HCT116 (cell line): ENCODE measurements around the gene NSG2. TPM values are rescaled to one million over a fixed set of nuclear protein-coding genes. Genes with fewer than 3 reads are reported as not detected.

Source experiments
- ATAC-seq: fragments of 200-7000 bp; cut with Tn5 transposase; 2 replicates; pipeline ENCODE4 v1.9.1; 2020; ENCODE audit warnings: mild to moderate bottlenecking, moderate library complexity
- BruUV-seq: library from RNA; stranded (reverse); fragments of 400-500 nt; replicated peaks from 2 replicates; lab custom pipeline; 2021; lab: Mats Ljungman, UMichigan
- CTCF ChIA-PET: fragments of 300-600 bp; sonication (Branson Sonifier 250); formaldehyde crosslinking; loops from one replicate; lab custom pipeline; 2021; ENCODE audit warnings: antibody characterized with exemption; lab: Charles Lee
- POLR2A ChIA-PET: fragments of 300-600, 350-600 bp; sonication (Branson Sonifier 250); formaldehyde crosslinking; loops from one replicate; lab custom pipeline; 2021; ENCODE audit warnings: antibody characterized with exemption; lab: Charles Lee
- RAD21 ChIA-PET, 2 experiments: fragments of 300-600 bp; sonication (Branson Sonifier 250); formaldehyde crosslinking; loops; one replicate each; lab custom pipeline; 2023; ENCODE audit warnings: low total read pairs in 2 of 2; ENCODE audit not compliant: uncharacterized antibody in 2 of 2, unreplicated experiment in 2 of 2, low non-redundant PET in 1 of 2; lab: Charles Lee
- DNase-seq: peaks from one replicate; pipeline ENCODE4 v3.0.0-alpha.2; 2010; ENCODE audit warnings: low read depth, low spot score
- H2AFZ ChIP-seq: fragments of 200-600 bp; shearing (Covaris generic), sonication (generic); 2 replicates; pipeline ENCODE4 v1.6.1; 2017; ENCODE audit warnings: low read depth, mixed run types, mixed read lengths, antibody characterized with exemption, low read length; ENCODE audit not compliant: poor library complexity, severe bottlenecking
- H3K27ac ChIP-seq: 2 replicates; pipeline ENCODE4 v1.5.1; 2012; ENCODE audit warnings: low read depth, low read length
- H3K27me3 ChIP-seq: fragments of 200-600 bp; sonication (generic); 2 replicates; pipeline ENCODE4 v1.6.1; 2016; ENCODE audit warnings: mixed run types, low read length, mixed read lengths; ENCODE audit not compliant: insufficient read depth
- H3K36me3 ChIP-seq, 2 experiments: fragments of 200-500 bp in 1 of 2; fragments of 200-600 bp in 1 of 2; sonication (Bioruptor generic) in 1 of 2; sonication (generic) in 1 of 2; 2 replicates each; pipeline versions ENCODE4 v1.5.1 to v1.6.1; 2014 to 2016; ENCODE audit warnings: low read length in 2 of 2, inconsistent platforms in 1 of 2, mixed read lengths in 1 of 2, mixed run types in 1 of 2; ENCODE audit not compliant: insufficient read depth in 2 of 2, control insufficient read depth in 1 of 2
- H3K4me1 ChIP-seq, 2 experiments: fragments of 200-600 bp in 1 of 2; sonication (generic) in 1 of 2; 2 replicates each; pipeline versions ENCODE4 v1.5.1 to v1.6.1; 2012 to 2017; ENCODE audit warnings: low read length in 2 of 2, inconsistent platforms in 1 of 2, mild to moderate bottlenecking in 1 of 2, mixed read lengths in 1 of 2, mixed run types in 1 of 2, moderate library complexity in 1 of 2; ENCODE audit not compliant: insufficient read depth in 2 of 2, control insufficient read depth in 1 of 2
- H3K4me2 ChIP-seq: fragments of 200-600 bp; sonication (generic); 2 replicates; pipeline ENCODE4 v1.6.1; 2017; ENCODE audit warnings: mixed run types, low read length, mixed read lengths
- H3K4me3 ChIP-seq, 2 experiments: fragments of 200-600 bp in 1 of 2; sonication (generic) in 1 of 2; replicated peaks in 1 of 2; 2 replicates each; pipeline ENCODE4 v1.5.1; 2011 to 2016; ENCODE audit warnings: low read length in 2 of 2, control low read depth in 1 of 2, low read depth in 1 of 2, mild to moderate bottlenecking in 1 of 2, mixed read lengths in 1 of 2, mixed run types in 1 of 2
- H3K79me2 ChIP-seq: fragments of 200-600 bp; sonication (generic); 2 replicates; pipeline ENCODE4 v1.6.1; 2017; ENCODE audit warnings: mild to moderate bottlenecking, mixed run types, low read length, moderate library complexity, mixed read lengths; ENCODE audit not compliant: insufficient read depth
- H3K9ac ChIP-seq: fragments of 200-600 bp; sonication (generic); 2 replicates; pipeline ENCODE4 v1.6.1; 2016; ENCODE audit warnings: low read length, mixed read lengths
- H3K9me2 ChIP-seq: fragments of 200-600 bp; sonication (generic), shearing (Covaris generic); 2 replicates; pipeline ENCODE4 v1.6.1; 2017; ENCODE audit warnings: mixed run types, mild to moderate bottlenecking, moderate library complexity; ENCODE audit not compliant: insufficient read depth
- H3K9me3 ChIP-seq, 2 experiments: fragments of 200-500 bp in 1 of 2; fragments of 200-600 bp in 1 of 2; sonication (Bioruptor generic) in 1 of 2; sonication (generic) in 1 of 2; 2 replicates each; pipeline ENCODE4 v1.6.1; 2014 to 2017; ENCODE audit warnings: low read length in 2 of 2, mixed read lengths in 2 of 2, inconsistent platforms in 1 of 2, low read depth in 1 of 2, mild to moderate bottlenecking in 1 of 2, mixed run types in 1 of 2, moderate library complexity in 1 of 2; ENCODE audit not compliant: control insufficient read depth in 1 of 2, insufficient read depth in 1 of 2
- H4K20me1 ChIP-seq: fragments of 200-600 bp; sonication (generic), shearing (Covaris generic); 2 replicates; pipeline ENCODE4 v1.6.1; 2017; ENCODE audit warnings: mixed run types, mild to moderate bottlenecking, moderate library complexity; ENCODE audit not compliant: insufficient read depth
- CBX3 ChIP-seq: IDR thresholded peaks from 2 replicates; pipeline ENCODE4 v1.6.1; 2012; ENCODE audit warnings: low read depth
- CEBPB ChIP-seq: IDR thresholded peaks from 2 replicates; pipeline ENCODE4 v1.6.1; 2012; ENCODE audit warnings: low read depth
- EGR1 ChIP-seq: IDR thresholded peaks from 2 replicates; pipeline ENCODE4 v1.6.1; 2012; ENCODE audit warnings: low read depth
- EZH2phosphoT487 ChIP-seq: fragments of 200-600 bp; IDR thresholded peaks from 2 replicates; pipeline ENCODE4 v1.6.1; 2018; ENCODE audit warnings: antibody characterized with exemption, borderline replicate concordance
- FOSL1 ChIP-seq: IDR thresholded peaks from 2 replicates; pipeline ENCODE4 v1.6.1; 2012; ENCODE audit warnings: low read depth
- JUND ChIP-seq: IDR thresholded peaks from 2 replicates; pipeline ENCODE4 v1.6.1; 2012
- POLR2AphosphoS5 ChIP-seq: IDR thresholded peaks from 2 replicates; pipeline ENCODE4 v1.6.1; 2011; ENCODE audit warnings: mild to moderate bottlenecking, low read depth, low read length, moderate library complexity
- RAD21 ChIP-seq: IDR thresholded peaks from 2 replicates; pipeline ENCODE4 v1.6.1; 2012; ENCODE audit warnings: low read depth, mild to moderate bottlenecking
- SIN3A ChIP-seq: IDR thresholded peaks from 2 replicates; pipeline ENCODE4 v1.6.1; 2012; ENCODE audit warnings: low read depth
- SP1 ChIP-seq: IDR thresholded peaks from 2 replicates; pipeline ENCODE4 v1.6.1; 2012; ENCODE audit warnings: low read depth
- SRF ChIP-seq: IDR thresholded peaks from 2 replicates; pipeline ENCODE4 v1.6.1; 2012; ENCODE audit warnings: low read depth
- TCF7L2 ChIP-seq: IDR thresholded peaks from 2 replicates; pipeline ENCODE4 v1.7.0; 2011; ENCODE audit warnings: borderline replicate concordance, inconsistent platforms; ENCODE audit not compliant: insufficient read depth, insufficient read length; ENCODE audit errors: extremely low read depth
- YY1 ChIP-seq: IDR thresholded peaks from 2 replicates; pipeline ENCODE4 v1.6.1; 2011; ENCODE audit warnings: low read length, low read depth, moderate library complexity, mild to moderate bottlenecking; ENCODE audit not compliant: insufficient replicate concordance; ENCODE audit errors: extremely low read depth
- ZFX ChIP-seq: fragments of 450-650 bp; IDR thresholded peaks from 2 replicates; pipeline ENCODE4 v1.6.1; 2017
- ZNF274 ChIP-seq: fragments of 200-500 bp; sonication (Bioruptor generic); IDR thresholded peaks from 2 replicates; pipeline ENCODE4 v1.6.1; 2014; ENCODE audit warnings: mild to moderate bottlenecking, low read depth, low read length, inconsistent platforms
- intact Hi-C: fragments of 100-400 bp; cut with micrococcal nuclease; formaldehyde crosslinking; loops from 2 replicates; pipeline ENCODE4 v1.10.0; 2022
- total RNA-seq: library from RNA; stranded (reverse); gene quantifications from one replicate; pipeline ENCODE4 v1.2.1, GENCODE V29; 2021; ENCODE audit not compliant: unreplicated experiment
- TF ChIP-seq, protein P1 (sequence below): IDR thresholded peaks from 2 replicates; pipeline ENCODE4 v1.6.1; 2012

NSG2 gene
- total RNA-seq, 1 experiment from 2014 or later: not detected

- POLR2A ChIA-PET: no interaction called here
- intact Hi-C loops: no loop called here
- no TSS peak for BruUV-seq
- Histone ChIP-seq H2AFZ (no peak overlapping the region), H3K27me3 (no peaks in the 10 kb centered on the region; the same call in 1 of the 2 replicates), H3K4me1 (peaks cover 0 to 6% of the 10 kb centered on the region in 2 experiments; a peak in 1 of 4 replicates), H3K9ac (no peak overlapping the region), H4K20me1 (no peaks in the 10 kb centered on the region), H3K36me3 (no peaks in the 10 kb centered on the region), H3K9me3 (no peaks in the 10 kb centered on the region), H3K9me2 (no peaks in the 10 kb centered on the region), H3K27ac (no peak overlapping the region), H3K79me2 (no peaks in the 10 kb centered on the region), H3K4me3 (no peak overlapping the region), H3K4me2 (no peak overlapping the region)
- RAD21 ChIA-PET: no interaction called here
- TF ChIP-seq FOSL1 (peak; percentile 25), CBX3 (no peak)
- CTCF ChIA-PET: no interaction called here
- no peak for DNase-seq
- ATAC-seq: no peak
These were observed 52.1 kb downstream of the NSG2 start for GRCh38 chr5:174097486-174098185.

DNA sequence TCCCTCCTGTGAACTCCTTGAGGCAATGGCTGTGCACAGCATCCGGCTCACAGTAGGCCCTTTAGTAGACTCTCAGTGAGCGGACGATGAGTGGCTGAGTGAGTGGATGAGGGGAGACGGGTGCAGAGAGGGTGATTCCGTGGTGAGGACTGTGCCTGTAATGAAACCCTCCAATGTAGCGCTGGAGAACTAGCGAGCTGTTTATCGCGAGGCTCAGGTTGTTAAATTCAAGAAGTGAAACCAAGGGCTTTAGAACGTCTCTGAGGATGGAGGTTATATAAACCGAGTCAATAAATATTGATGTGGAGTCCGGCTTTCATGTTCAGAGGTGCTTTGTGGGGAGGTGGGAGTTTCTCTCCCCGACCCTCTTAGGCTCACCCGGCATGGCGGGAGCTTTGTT is 53.2 kb downstream of the NSG2 start:
- intact Hi-C loops: no loop called here
- Histone ChIP-seq H3K4me1 (peaks cover 0 to 6% of the 10 kb centered on the region in 2 experiments; a peak in 1 of 4 replicates), H3K4me3 (no peak overlapping the region), H4K20me1 (no peaks in the 10 kb centered on the region), H3K9me3 (no peaks in the 10 kb centered on the region), H2AFZ (no peak overlapping the region), H3K9me2 (no peaks in the 10 kb centered on the region), H3K27ac (no peak overlapping the region), H3K79me2 (no peaks in the 10 kb centered on the region), H3K27me3 (no peaks in the 10 kb centered on the region; the same call in 1 of the 2 replicates), H3K9ac (no peak overlapping the region), H3K4me2 (no peak overlapping the region), H3K36me3 (no peaks in the 10 kb centered on the region)
- ChIA-PET POLR2A (no interaction called here), RAD21 (no interaction called here), CTCF (no interaction called here)
- BruUV-seq: no TSS peak
- TF ChIP-seq ZNF274: no peak
- TF ChIP-seq RAD21: no peak
- TF ChIP-seq SP1: no peak
- TF ChIP-seq JUND: no peak
- TF ChIP-seq, protein P1, sequence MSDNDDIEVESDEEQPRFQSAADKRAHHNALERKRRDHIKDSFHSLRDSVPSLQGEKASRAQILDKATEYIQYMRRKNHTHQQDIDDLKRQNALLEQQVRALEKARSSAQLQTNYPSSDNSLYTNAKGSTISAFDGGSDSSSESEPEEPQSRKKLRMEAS: no peak
- TF ChIP-seq SIN3A: no peak
- no peak for TF ChIP-seq ZFX
- no peak for TF ChIP-seq CEBPB
- no peak for TF ChIP-seq SRF
- no peak for TF ChIP-seq EZH2phosphoT487
- no peak for TF ChIP-seq EGR1
- no peak for TF ChIP-seq YY1
- TF ChIP-seq POLR2AphosphoS5: no peak
- TF ChIP-seq FOSL1: no peak
- TF ChIP-seq TCF7L2: no peak
- ATAC-seq: no peak
- DNase-seq: no peak
